ENCODE results near the gene ABITRAM.

DNA sequence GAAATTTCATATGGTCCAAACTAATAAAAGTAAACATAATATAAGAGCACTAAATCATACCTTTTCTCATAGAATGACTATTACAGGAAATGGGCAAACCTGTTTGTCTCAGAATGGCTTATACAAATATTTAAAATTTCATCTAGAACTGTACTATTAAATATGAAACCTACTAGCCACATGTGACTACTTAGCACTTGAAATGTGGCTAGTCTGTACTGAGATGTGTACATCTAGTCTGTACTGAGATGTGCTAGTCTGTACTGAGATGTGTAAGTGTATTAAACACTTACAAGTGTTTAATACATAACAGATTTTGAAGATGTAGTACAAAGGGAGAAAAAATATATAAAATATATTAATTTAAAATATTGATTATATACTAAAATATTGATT lies 22.4 kb downstream of the ABITRAM start:
- no peak for TF ChIP-seq GATA2 (IDR thresholded peaks at IDR 0.05; ENCODE audit: low read depth, low read length)
- TF ChIP-seq GATA3 (IDR thresholded peaks at IDR 0.05; ENCODE audit: low read depth, low read length), result no peak
